GM12874 (cell line): Measurements from ENCODE around the gene BAHCC1.

Experiments
- CTCF ChIP-seq: IDR thresholded peaks from 2 replicates; pipeline ENCODE4 v1.5.1; 2011; ENCODE audit warnings: low read depth, mild to moderate bottlenecking, control low read depth, low read length, moderate library complexity; ENCODE audit not compliant: insufficient read depth

BAHCC1 gene

GRCh38 chr17:81440511-81441244, 45.4 kb downstream of the BAHCC1 start:
- peak; percentile 71 for TF ChIP-seq CTCF

- no peak for TF ChIP-seq CTCF
Observed at GRCh38 chr17:81442791-81443190, 47.5 kb downstream of the BAHCC1 start.

DNA sequence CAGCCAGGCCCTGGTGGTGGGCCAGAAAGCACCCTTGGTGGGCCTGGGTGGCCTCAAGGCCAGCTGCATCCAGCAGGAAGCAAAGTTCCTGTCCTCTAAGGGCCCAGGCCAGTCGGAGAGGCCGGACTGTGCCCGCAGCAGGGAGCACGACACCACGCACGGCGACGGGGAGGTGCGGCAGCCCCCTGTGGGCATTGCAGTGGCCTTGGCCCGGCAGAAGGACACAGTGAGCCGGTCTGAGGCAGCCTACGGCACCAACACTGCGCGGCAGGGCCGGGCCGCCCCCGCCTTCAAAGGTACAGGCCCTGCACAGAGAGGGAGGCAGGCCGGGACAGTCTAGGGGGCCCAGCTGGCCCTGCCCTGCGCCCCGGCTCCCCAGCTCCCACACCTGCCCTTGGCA, 48.0 kb downstream of the BAHCC1 start:
- TF ChIP-seq CTCF: no peak

GRCh38 chr17:81444610-81445339, 49.5 kb downstream of the BAHCC1 start:
- no peak for TF ChIP-seq CTCF

DNA sequence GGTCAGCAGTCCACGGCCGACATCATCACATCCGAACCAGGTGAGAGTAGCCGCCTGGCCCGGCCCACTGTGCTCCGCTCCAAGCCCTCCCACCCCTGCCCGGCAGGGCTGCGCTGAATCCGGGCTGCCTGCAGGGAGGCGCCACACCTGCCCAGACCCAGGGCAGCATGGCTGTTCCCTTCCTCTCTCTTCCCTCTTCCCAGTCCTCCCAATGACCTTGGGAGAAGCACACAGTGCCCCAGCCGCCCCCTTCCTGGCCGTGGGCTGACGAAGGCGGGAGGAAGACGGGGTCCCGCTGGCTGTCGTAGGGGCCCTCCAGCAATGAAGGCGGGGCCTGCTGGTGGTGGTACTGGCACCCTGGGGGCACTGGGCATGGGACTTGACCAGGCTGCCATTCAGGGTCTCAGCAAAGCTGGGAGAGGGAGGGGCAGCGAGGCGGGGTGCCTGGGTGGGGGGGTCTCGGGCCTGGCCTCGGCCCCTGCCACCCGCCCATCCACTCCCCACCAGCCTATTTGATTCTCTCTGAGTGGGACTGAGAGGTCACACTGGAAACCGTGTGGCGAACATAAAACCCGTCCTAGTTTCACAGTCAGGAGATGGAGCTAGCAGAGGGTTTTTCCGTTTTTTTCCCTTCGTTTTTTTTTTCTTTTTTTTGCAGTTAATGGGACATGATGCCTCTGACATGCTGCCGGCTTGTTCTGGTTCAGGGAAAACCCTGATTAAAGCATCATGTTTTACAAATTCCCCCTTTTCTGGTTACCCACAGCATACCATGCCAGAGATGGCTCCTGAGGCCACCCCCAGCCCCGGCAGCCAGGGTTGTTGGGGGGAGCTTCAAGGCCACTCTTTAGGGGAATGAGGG, 50.6 kb downstream of the BAHCC1 start:
- no peak for TF ChIP-seq CTCF

DNA sequence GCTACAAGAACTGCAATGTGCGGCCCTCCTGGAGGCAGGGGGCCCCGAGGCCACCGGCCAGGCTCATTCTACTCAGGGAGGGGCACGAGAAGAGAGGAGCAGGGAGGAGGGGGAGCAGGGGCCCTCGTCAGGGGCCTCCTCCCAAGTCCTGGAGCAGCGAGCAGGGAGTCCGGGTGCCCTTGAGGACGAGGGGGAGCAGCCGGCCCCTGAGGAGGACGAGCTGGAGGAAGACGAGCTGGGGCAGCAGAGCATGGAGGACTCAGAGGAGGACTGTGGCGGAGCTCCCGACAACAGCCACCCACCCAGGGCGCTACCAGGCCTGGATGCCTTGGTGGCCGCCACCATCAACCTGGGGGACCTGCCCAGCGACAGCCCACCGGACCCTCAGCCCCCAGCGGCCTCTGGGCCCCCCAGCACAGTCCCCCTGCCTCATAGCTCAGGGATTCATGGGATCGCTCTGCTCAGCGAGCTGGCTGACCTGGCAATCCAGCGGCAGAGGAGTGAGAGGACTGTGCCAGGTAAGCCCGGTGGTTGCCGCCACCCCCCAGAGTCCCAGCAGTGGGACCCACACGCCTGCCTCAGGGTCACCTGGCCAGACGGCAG, 52.2 kb downstream of the BAHCC1 start:
- TF ChIP-seq CTCF: no peak

DNA sequence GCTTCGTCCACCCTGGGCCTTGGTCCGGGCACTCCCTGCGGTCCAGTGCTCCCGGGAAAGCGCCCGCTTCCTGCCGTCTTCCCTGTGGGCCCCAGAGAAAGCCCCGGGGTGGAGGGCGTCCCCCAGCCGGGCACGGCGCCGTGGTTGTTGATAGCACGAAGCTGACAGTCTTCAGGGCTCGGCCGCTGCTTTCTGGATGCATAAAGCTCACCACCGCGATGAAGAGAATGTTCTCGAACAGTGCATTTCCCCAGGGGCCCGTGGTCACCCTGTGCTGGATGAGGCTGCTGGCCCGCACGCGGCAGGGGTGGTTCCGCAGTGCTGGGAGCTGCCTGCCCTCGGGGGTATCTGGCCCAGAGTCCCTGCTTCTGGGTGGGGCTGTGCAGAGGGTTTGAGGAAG, 53.2 kb downstream of the BAHCC1 start:
- no peak for TF ChIP-seq CTCF
